Osteoblast (primary cell): ENCODE results near the gene SRRM2. TPM values are rescaled to one million over a fixed set of nuclear protein-coding genes. Genes with fewer than 3 reads are reported as not detected.

ENCODE experiments used
- DNase-seq: peaks from one replicate; pipeline ENCODE4 v3.0.0; 2011; ENCODE audit warnings: low spot score, mixed read lengths; ENCODE audit not compliant: insufficient read length; ENCODE audit errors: missing footprints
- H2AFZ ChIP-seq: 2 replicates; pipeline ENCODE4 v1.6.0; 2011; ENCODE audit warnings: mild to moderate bottlenecking, low read length
- H3K27ac ChIP-seq: 2 replicates; pipeline ENCODE4 v1.5.1; 2011; ENCODE audit warnings: mild to moderate bottlenecking, low read depth, low read length, moderate library complexity
- H3K27me3 ChIP-seq: 2 replicates; pipeline ENCODE4 v1.6.0; 2012; ENCODE audit warnings: mild to moderate bottlenecking, control low read depth, inconsistent platforms, low read length, moderate library complexity; ENCODE audit not compliant: insufficient read depth
- H3K36me3 ChIP-seq: 2 replicates; pipeline ENCODE4 v1.5.1; 2011; ENCODE audit warnings: mild to moderate bottlenecking, low read length, control low read depth, moderate library complexity; ENCODE audit not compliant: insufficient read depth
- H3K4me1 ChIP-seq: 2 replicates; pipeline ENCODE4 v1.5.1; 2011; ENCODE audit warnings: mild to moderate bottlenecking, low read length, control low read depth, moderate library complexity; ENCODE audit not compliant: insufficient read depth
- H3K4me2 ChIP-seq: 2 replicates; pipeline ENCODE4 v1.6.0; 2011; ENCODE audit warnings: mild to moderate bottlenecking, low read length; ENCODE audit not compliant: insufficient read depth
- H3K4me3 ChIP-seq: fragments of 200-600 bp; sonication (generic); 3 replicates; pipeline ENCODE4 v1.5.1; 2012; ENCODE audit warnings: mild to moderate bottlenecking, low read length, inconsistent platforms; ENCODE audit not compliant: insufficient read depth
- H3K79me2 ChIP-seq: 2 replicates; pipeline ENCODE4 v1.6.0; 2012; ENCODE audit warnings: mild to moderate bottlenecking, low read length, control low read depth, inconsistent platforms; ENCODE audit not compliant: insufficient read depth
- H3K9me3 ChIP-seq: 2 replicates; pipeline ENCODE4 v1.5.1; 2011; ENCODE audit warnings: low read depth, low read length, control low read depth
- H4K20me1 ChIP-seq: 2 replicates; pipeline ENCODE4 v1.6.0; 2012; ENCODE audit warnings: mild to moderate bottlenecking, low read length, control low read depth; ENCODE audit not compliant: insufficient read depth
- total RNA-seq: library from RNA; depleted of rRNA; stranded (reverse); fragments of >200 nt; gene quantifications from 2 replicates; pipeline ENCODE4 v1.2.3, GENCODE V29; 2012
- TF ChIP-seq, protein P1 (sequence below): IDR thresholded peaks from 2 replicates; pipeline ENCODE4 v1.5.1; 2011; ENCODE audit warnings: mild to moderate bottlenecking, low read depth, low read length, moderate library complexity; ENCODE audit errors: extremely low read depth

Gene SRRM2
- total RNA-seq, 1 donor: 56.8 TPM

DNA sequence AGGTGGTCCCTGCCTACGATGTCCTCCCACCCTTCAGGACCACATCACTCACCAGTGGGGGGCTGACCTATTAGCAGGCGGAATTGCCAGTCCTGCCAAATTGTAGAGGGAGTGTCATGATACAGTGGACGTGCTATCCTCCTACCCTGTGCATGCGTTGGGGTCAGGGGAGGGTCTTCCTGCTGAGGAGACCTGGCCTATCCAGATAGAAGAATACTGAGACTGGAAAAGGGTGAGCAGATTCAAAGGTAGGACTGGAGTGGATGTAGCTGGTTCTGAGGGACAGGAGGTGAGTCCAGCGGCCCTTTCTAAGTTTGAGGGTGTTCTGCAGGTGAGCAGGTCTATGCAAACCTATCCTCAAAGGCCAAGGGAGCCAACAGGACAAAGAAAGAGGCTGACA is 53.8 kb downstream of the SRRM2 start:
- TF ChIP-seq, protein P1, sequence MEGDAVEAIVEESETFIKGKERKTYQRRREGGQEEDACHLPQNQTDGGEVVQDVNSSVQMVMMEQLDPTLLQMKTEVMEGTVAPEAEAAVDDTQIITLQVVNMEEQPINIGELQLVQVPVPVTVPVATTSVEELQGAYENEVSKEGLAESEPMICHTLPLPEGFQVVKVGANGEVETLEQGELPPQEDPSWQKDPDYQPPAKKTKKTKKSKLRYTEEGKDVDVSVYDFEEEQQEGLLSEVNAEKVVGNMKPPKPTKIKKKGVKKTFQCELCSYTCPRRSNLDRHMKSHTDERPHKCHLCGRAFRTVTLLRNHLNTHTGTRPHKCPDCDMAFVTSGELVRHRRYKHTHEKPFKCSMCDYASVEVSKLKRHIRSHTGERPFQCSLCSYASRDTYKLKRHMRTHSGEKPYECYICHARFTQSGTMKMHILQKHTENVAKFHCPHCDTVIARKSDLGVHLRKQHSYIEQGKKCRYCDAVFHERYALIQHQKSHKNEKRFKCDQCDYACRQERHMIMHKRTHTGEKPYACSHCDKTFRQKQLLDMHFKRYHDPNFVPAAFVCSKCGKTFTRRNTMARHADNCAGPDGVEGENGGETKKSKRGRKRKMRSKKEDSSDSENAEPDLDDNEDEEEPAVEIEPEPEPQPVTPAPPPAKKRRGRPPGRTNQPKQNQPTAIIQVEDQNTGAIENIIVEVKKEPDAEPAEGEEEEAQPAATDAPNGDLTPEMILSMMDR: no peak
- DNase-seq: peak; percentile 69

DNA sequence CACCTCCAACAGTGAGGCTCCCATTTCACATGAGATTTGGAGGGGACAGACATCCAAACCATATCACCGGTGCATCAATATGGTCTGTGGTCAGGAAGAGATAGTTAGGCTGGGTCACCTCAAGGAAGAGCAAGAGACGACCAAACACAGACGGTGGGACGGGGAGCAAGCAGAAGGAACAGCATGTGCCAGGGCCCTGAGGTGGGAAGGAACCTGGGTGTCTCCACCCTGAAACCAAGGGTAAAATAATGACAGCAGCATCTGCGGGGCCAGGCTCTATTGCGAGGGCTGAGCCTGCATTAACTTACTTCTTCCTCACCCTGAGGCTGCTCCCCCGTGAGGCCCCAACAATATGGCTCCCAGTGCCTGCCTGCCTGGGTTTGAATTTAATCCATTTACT is 55.7 kb downstream of the SRRM2 start:
- H3K27me3 ChIP-seq: peaks cover 29% of the 10 kb centered on the region
- no peak overlapping the region for H2AFZ ChIP-seq
- H3K4me2 ChIP-seq: no peak overlapping the region
- no peaks in the 10 kb centered on the region for H3K4me1 ChIP-seq
- DNase-seq: no peak
- TF ChIP-seq, protein P1: no peak
- peaks cover 6% of the 10 kb centered on the region for H3K9me3 ChIP-seq
- H3K27ac ChIP-seq: no peak overlapping the region
- no peak overlapping the region for H3K4me3 ChIP-seq
- no peaks in the 10 kb centered on the region for H3K36me3 ChIP-seq
- H3K79me2 ChIP-seq: no peaks in the 10 kb centered on the region
- H4K20me1 ChIP-seq: no peaks in the 10 kb centered on the region

More for the DNA sequence above, 53.8 kb downstream of the SRRM2 start:
- H3K4me3 ChIP-seq: no peak overlapping the region
- no peaks in the 10 kb centered on the region for H3K79me2 ChIP-seq
- peaks cover 6% of the 10 kb centered on the region for H3K9me3 ChIP-seq
- no peak overlapping the region for H2AFZ ChIP-seq
- H3K4me2 ChIP-seq: no peak overlapping the region
- no peaks in the 10 kb centered on the region for H3K4me1 ChIP-seq
- peaks cover 21% of the 10 kb centered on the region for H3K27me3 ChIP-seq
- no peak overlapping the region for H3K27ac ChIP-seq
- no peaks in the 10 kb centered on the region for H4K20me1 ChIP-seq
- no peaks in the 10 kb centered on the region for H3K36me3 ChIP-seq

DNA sequence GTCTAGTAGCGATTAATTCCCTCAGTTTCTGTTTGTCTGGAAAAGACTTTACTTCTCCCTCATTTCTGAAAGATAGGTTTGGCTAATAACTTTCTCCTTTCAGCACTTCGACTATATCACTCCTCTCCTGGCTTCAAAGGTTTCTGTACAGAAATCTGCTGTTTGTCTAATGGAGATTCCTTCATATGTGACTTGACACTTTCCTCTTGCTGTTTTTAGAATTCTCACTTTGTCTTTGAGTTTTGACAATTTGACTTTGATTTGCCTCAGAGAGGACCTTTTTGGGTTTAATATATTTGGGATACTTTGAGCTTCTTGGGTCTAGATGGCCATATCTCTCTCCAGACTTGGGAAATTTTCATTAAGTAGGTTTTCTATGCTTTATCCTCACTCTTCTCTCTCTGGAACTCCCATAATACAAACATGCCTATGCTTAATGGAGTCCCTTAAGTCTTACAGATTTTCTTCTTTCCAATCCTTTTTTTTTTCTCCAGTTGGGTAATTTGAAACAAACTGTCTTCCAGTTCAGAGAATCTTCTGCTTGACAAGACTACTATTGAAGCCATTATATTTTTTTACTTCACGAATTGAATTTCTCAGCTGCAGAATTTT is 56.8 kb downstream of the SRRM2 start:
- no peak overlapping the region for H2AFZ ChIP-seq
- no peaks in the 10 kb centered on the region for H3K36me3 ChIP-seq
- H3K9me3 ChIP-seq: peaks cover 2% of the 10 kb centered on the region
- H3K4me2 ChIP-seq: no peak overlapping the region
- H3K79me2 ChIP-seq: no peaks in the 10 kb centered on the region
- H3K4me1 ChIP-seq: no peaks in the 10 kb centered on the region
- peaks cover 29% of the 10 kb centered on the region for H3K27me3 ChIP-seq
- H3K4me3 ChIP-seq: no peak overlapping the region
- H3K27ac ChIP-seq: no peak overlapping the region
- H4K20me1 ChIP-seq: no peaks in the 10 kb centered on the region
- TF ChIP-seq, protein P1: no peak
- DNase-seq: peak; percentile 17

DNA sequence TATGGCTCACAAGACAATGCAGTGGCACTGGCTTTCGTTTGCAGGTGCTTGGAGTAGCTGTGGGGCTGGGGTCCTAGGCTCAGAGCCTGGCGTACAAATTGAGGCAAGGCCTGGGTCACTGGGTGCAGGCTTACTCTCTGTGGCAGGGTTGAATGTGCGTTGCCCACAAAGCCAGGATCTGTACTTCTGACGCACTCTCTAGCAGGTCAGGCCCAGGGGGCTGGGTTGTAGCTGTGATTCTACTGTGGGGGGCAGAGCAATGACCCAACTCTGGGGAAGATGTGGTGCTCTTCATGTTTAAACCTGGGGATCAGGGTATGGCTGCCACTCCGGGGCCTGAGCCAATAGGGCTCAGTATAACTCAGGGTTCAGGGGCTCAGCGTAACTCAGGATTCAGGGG is 58.2 kb downstream of the SRRM2 start:
- Histone ChIP-seq H3K79me2 (no peaks in the 10 kb centered on the region), H3K27me3 (peaks cover 38% of the 10 kb centered on the region), H3K9me3 (no peaks in the 10 kb centered on the region), H4K20me1 (no peaks in the 10 kb centered on the region), H3K36me3 (no peaks in the 10 kb centered on the region), H3K4me1 (no peaks in the 10 kb centered on the region), H2AFZ (no peak overlapping the region), H3K27ac (no peak overlapping the region), H3K4me2 (no peak overlapping the region), H3K4me3 (no peak overlapping the region)
- TF ChIP-seq, protein P1: no peak
- peak; percentile 59 for DNase-seq
